ENCODE measurements around the gene ANXA6.

DNA sequence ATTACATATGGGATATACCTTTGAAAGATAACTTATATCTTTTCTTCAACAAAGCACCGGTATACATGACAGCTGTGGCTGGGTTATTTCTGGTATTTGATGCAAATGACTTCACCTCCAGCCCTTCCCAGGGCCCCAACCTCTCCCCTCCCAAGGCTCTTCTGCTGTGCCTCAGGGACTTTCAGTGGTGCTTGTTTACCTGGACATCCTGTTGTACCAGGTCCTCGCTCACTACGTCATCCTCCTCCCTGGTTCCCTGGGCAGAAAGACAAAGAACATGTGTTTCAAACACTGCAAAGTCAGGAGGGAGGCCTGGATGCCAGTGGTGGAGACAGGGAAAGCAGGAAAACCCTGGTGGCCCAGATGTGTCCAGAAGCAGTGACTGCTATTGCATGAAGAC, 23.4 kb downstream of the ANXA6 start:
- TF ChIP-seq EP300 (IDR thresholded peaks at IDR 0.05) (no peak), POLR2A (IDR thresholded peaks at IDR 0.05) (no peak)
- TF ChIP-seq, protein P1, sequence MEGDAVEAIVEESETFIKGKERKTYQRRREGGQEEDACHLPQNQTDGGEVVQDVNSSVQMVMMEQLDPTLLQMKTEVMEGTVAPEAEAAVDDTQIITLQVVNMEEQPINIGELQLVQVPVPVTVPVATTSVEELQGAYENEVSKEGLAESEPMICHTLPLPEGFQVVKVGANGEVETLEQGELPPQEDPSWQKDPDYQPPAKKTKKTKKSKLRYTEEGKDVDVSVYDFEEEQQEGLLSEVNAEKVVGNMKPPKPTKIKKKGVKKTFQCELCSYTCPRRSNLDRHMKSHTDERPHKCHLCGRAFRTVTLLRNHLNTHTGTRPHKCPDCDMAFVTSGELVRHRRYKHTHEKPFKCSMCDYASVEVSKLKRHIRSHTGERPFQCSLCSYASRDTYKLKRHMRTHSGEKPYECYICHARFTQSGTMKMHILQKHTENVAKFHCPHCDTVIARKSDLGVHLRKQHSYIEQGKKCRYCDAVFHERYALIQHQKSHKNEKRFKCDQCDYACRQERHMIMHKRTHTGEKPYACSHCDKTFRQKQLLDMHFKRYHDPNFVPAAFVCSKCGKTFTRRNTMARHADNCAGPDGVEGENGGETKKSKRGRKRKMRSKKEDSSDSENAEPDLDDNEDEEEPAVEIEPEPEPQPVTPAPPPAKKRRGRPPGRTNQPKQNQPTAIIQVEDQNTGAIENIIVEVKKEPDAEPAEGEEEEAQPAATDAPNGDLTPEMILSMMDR (IDR thresholded peaks at IDR 0.05) = no peak

Measured in suprapubic skin (tissue), 3 donors.